ENCODE results near the gene HMCN2. TPM values are rescaled to one million over a fixed set of nuclear protein-coding genes. Genes with fewer than 3 reads are reported as not detected.
A peak's percentile ranks its signal among the peaks of the same experiment; 100 is the strongest.

HMCN2 gene
- total RNA-seq, 2 donors from 2014 or later: 4.6 to 6.0 TPM

DNA sequence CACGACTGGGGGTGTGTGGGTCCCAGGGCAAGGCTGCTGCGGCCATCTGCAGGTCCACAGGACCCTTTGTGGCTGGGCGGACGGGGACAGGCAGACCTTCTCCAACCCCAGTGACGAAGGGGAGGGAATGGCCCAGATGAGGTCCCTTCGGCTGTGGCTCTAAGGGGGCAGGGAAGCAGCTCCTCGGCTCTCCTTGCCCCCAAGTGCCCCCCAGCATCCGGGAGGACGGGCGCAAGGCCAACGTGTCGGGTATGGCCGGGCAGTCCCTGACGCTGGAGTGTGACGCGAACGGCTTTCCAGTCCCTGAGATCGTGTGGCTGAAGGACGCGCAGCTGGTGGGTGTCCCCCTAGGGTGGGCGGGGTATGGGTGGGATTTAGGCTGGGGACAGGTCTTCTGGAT lies 82.8 kb downstream of the HMCN2 start:
- intact Hi-C loops (cut with DNase I): loop anchor here in 1 of 2 donors (10.0 kb wide), 1 partner anchor 234 kb away; no protein-coding TSS in a partner anchor
- ATAC-seq (no peak), DNase-seq (no peak)

DNA sequence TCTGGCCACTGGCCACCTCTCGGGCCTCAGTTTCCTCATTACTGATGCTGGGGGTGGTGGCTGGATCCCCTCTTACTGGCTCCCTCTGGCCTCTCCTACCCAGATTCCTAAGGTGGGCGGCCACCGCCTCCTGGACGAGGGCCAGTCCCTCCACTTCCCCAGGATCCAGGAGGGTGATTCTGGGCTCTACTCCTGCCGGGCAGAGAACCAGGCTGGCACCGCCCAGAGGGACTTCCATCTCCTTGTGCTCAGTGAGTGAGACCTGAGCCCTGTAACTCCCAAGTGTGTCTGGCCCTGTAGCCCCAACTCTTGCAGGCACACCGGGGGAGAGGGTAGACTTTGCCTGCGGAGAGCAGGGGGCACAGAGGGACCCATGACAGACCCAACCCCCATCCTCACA lies 83.3 kb downstream of the HMCN2 start:
- DNase-seq (no peak), ATAC-seq (no peak)
- intact Hi-C loops (cut with DNase I): loop anchor here in 1 of 2 donors (10.0 kb wide), 1 partner anchor 234 kb away; no protein-coding TSS in a partner anchor

DNA sequence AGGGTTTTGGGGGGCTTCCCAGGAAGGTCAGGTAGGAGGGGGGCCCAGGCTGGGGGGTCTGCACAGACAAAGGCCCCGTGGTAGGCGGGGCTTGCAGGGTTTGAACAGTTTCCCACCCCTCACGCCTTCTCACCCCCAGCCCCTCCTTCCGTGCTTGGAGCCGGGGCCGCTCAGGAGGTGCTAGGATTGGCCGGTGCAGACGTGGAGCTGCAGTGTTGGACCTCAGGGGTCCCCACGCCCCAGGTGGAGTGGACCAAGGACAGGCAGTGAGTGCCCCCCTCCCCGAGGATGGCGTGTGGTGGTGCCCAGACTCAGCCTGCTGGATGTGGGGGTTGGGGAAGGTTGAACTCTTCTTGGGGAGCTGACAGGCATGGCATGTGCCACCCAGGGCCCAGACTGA lies 83.8 kb downstream of the HMCN2 start:
- intact Hi-C loops (cut with DNase I): loop anchor here in 1 of 2 donors (10.0 kb wide), 1 partner anchor 235 kb away; no protein-coding TSS in a partner anchor
- ATAC-seq (no peak), DNase-seq (no peak)

DNA sequence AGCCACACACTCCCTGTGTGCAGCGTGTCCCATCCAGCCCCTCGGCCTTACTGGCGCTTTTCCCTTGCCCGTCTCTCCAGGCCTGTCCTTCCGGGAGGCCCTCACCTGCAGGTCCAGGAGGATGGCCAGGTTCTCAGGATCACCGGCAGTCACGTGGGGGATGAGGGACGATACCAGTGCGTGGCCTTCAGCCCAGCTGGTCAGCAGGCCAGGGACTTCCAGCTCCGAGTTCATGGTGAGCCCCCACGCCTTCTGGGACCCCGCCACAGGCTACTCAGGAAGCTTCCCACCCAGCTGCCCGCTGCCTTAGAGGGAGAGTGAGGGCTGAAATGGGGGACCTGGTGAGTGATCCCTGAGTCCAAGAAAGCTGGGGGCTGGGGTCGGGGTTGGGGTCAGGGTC lies 85.8 kb downstream of the HMCN2 start:
- DNase-seq (no peak), ATAC-seq (no peak)
- intact Hi-C loops (cut with DNase I): no loop called here

DNA sequence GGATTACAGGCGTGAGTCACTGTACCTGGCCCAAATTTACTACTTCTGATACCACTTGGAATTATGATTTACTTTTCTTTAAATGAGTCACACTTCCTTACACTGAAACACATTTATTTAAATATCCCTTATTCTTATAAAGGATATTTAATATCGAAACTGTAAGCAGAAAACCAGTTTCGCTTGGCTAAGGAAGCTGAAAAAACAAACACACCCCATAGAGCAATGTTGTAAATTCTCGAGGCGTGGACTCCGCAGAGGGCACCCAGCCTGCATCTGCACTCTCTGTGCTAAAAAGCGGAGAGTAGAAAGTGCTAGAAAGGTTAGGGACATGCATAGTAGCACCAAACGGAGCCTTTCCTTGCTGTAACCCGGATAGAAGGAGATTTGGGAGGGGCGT lies 86.5 kb downstream of the HMCN2 start:
- intact Hi-C loops (cut with DNase I): no loop called here
- DNase-seq (no peak), ATAC-seq (no peak)

DNA sequence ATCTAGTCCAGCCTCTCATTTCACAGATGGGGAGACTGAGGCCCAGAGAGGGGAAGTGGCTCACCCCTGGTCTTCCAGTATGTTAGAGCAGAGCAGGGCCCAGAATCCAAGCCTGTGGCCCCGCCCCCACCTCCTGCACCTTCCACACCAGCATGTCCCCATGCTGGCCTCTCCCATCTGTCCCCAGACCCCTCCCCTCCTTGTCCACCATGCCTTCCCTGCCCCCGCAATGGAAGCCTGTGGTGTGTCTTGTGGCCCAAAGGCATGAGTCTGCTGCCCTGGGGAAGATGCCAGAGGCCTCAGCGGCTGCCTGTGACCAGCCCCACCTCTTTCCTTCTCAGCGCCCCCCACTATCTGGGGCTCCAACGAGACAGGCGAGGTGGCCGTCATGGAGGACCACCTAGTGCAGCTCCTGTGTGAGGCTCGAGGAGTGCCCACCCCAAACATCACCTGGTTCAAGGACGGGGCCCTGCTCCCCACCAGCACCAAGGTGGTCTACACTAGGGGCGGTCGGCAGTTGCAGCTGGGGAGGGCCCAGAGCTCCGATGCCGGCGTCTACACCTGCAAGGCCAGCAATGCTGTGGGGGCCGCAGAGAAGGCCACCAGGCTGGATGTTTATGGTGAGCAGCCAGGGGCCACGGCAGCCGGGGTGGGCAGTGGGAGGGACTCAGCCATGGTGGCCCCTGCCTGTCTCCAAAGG lies 87.2 kb downstream of the HMCN2 start:
- DNase-seq (no peak), ATAC-seq (no peak)
- intact Hi-C loops (cut with DNase I): no loop called here

DNA sequence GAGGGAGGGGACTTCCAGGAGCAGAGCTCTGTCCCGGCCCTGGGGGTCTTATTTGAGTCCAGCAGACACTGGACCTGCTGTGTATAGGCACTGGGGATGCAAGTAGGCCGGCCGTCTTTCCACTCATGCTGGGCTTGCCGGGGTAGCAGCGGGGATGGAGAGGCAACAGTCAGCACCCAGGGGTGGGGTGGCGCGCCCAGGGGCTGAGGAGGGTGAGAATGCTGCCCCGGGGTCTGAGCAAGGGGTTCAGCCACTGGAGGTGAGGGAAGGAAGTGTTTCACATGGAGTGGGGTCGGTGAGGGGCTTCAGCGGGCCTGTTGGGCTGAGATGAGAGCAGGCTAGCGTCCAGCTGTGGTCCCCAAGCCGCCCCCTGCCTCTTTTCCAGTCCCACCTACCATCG lies 88.8 kb downstream of the HMCN2 start:
- intact Hi-C loops (cut with DNase I): no loop called here
- DNase-seq (no peak), ATAC-seq (no peak)

DNA sequence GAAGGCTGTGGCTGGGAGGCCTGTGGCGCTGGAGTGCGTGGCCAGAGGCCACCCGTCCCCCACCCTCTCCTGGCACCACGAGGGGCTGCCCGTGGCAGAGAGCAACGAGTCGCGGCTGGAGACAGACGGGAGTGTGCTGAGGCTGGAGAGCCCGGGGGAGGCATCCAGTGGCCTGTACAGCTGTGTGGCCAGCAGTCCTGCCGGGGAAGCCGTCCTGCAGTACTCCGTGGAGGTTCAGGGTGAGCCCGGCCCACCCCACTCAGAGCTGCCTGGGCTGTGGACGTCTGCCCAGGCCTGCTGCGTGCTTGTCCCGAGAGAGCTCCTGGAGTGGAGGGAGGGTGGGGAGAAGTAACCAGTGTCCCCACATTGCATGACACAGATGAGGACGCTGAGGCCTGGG lies 89.2 kb downstream of the HMCN2 start:
- intact Hi-C loops (cut with DNase I): no loop called here
- no peak for DNase-seq
- ATAC-seq: no peak

DNA sequence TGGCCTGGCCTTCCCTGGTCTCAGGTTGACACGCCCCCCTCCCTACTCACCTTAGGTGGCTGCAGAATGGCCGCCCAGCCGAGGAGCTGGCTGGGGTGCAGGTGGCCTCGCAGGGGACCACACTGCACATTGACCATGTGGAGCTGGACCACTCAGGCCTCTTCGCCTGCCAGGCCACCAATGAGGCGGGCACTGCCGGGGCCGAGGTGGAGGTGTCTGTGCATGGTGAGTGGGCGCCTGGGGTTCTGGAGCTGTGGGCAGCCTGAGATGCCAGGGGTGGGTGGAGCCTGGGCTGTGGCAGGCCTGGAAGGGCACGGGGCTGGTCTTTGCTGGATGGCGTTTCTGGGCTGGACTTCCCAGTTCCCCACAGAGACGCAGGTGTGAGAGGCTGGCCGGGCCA lies 90.5 kb downstream of the HMCN2 start:
- intact Hi-C loops (cut with DNase I): no loop called here
- no peak for DNase-seq
- ATAC-seq: no peak

DNA sequence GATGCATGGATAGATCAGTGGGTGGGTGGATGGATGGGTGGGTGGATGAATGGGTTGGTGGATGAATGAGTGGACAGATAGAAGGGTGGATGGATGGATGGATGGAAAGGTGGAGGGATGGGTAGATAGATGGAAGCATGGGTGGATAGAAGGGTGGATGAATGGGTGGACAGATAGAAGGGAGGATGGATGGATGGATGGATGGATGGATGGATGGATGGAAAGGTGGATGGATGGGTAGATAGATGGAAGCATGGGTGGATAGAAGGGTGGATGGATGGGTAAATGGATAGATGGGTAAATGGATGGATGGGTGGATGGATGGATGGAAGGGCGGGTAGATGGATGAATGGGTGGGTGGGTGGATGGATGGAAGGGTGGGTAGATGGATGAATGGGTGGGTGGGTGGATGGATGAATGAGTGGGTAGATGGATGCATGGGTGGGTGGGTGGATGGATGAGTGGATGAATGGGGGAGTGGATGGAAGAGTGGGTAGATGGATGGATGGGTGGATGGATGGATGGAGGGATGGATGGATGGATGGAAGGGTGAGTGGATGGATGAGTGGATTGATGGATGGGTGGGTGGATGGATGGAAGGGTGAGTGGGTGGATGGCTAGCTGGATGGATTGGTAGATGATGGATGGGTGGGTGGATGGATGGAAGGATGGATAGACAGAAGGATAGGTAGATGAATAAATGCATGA lies 91.5 kb downstream of the HMCN2 start:
- intact Hi-C loops (cut with DNase I): no loop called here
- DNase-seq (no peak), ATAC-seq (no peak)

DNA sequence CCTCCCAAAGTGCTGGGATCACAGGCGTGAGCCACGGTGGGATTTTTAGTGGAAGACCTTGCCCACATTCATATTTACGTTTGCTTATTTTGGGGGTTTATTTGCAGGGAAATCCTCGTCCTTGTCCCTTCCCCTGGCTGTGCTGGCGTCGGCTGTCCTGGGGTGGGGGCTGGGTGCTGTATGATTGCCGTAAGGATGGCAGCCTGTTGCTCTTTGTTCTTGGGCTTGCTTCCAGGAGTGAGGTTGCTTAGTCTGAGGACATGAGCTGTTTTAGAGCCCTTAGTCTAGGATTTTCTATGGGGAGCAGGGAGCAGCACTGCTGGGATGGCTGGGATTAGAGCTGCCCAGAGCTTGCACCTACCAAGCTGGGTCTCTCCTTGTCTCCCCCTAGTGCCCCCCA lies 93.4 kb downstream of the HMCN2 start:
- ATAC-seq (peak in 1 of 2 donors; percentile 9), DNase-seq (no peak)
- intact Hi-C loops (cut with DNase I): no loop called here

DNA sequence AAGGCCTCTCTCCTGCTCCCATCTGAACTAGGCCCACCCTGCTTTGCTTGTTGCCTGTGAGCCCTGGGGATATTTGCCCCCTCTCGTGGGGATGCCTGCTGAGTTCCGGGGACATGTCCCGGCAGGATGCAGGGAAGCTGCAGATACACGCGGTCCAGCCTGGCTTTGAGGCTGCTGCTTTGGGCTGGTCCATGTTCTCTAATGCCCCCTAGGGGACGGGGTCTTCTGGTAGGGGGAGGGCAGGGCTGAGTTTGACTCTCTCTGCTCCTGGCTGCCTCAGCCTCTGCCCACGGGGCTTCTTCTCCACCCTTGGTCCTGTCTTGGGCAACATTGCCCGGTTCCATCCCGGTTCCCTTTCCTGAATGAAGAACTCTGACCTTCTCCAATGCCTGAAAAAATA lies 94.3 kb downstream of the HMCN2 start:
- DNase-seq (no peak), ATAC-seq (no peak)
- intact Hi-C loops (cut with DNase I): no loop called here

DNA sequence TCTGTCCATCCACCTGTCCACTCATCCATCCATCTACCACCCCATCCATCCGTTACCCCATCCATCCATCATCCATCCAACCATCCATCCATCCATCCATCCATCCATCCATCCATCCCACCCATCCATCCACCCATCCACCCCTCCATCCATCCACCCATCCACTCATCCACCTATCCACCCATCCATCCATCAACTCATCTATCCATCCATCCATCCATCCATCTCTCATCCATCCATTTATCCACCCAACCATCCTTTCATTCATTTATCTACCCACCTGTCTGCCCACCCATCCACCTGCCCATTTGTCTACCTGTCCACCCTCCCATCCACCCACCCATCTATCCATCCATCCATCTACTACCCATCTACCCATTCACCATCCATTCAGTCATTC lies 95.1 kb downstream of the HMCN2 start:
- intact Hi-C loops (cut with DNase I): no loop called here
- ATAC-seq (no peak), DNase-seq (no peak)

DNA sequence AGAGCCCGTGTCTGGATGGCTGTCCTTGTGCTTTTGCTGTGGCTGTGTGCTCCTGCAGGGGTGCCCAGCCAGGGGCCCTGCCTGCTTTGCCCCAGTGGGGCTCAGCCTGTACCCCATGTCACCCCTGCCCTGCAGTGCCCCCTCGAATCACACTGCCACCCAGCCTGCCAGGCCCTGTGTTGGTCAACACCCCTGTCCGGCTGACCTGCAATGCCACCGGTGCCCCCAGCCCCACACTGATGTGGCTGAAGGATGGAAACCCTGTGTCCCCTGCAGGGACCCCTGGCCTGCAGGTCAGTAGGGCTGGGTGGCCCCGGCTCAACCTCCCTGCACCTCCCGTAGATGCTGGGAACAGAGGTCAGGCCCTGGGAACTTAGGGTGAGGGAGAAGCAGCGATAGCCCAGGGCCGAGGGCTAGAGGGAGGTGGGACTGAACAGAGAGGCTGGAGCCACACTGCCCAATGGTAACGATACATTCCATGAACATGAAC lies 96.4 kb downstream of the HMCN2 start:
- ATAC-seq: no peak
- no peak for DNase-seq
- intact Hi-C loops (cut with DNase I): no loop called here

DNA sequence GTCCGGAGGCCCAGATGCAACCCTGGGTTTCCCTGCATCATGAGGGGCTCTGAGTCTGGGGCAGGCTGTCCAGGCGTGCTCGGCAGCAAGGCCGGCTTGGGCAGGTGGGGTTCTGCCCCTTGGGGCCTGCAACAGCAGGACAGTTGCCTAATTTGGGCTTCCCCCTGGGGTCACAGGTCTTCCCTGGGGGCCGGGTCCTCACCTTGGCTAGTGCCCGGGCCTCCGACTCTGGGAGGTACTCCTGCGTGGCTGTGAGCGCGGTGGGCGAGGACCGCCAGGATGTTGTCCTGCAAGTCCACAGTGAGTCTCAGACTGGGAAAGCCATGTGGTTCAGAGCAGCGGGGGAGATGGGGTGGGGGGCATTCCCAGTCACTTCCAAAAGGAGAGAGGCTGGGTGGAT lies 97.1 kb downstream of the HMCN2 start:
- no peak for ATAC-seq
- no peak for DNase-seq
- intact Hi-C loops (cut with DNase I): no loop called here

DNA sequence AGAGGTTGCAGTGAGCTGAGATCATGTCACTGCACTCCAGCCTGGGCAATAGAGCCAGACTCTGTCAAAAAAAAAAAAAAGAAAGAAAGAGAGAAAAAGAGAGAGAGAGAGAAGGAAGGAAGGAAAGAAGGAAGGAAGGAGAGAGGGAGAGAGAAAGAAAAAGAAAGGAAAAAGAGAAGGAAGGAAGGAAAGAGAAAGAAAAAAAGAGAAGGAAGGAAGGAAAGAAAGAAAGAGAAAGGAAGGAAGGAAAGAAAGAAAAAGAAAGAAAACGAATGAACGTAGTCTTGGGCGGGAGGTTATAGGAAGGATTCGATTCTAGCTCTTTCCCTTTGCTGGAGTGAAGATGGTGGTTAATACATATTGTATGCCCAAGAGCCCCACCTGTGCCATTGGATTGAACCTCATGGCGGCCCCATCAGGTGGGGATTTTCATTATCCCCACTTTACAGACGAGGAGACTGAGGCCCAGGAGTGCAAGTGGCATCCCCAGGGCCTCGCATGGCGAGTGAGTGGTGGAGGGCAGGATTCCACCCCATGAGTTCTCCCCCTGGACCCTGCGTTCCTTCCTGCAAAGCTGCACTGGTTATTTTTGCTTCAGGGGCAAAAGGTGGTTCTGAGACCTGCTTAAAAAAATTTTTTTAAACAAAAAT lies 98.3 kb downstream of the HMCN2 start:
- intact Hi-C loops (cut with DNase I): no loop called here
- DNase-seq: no peak
- no peak for ATAC-seq

DNA sequence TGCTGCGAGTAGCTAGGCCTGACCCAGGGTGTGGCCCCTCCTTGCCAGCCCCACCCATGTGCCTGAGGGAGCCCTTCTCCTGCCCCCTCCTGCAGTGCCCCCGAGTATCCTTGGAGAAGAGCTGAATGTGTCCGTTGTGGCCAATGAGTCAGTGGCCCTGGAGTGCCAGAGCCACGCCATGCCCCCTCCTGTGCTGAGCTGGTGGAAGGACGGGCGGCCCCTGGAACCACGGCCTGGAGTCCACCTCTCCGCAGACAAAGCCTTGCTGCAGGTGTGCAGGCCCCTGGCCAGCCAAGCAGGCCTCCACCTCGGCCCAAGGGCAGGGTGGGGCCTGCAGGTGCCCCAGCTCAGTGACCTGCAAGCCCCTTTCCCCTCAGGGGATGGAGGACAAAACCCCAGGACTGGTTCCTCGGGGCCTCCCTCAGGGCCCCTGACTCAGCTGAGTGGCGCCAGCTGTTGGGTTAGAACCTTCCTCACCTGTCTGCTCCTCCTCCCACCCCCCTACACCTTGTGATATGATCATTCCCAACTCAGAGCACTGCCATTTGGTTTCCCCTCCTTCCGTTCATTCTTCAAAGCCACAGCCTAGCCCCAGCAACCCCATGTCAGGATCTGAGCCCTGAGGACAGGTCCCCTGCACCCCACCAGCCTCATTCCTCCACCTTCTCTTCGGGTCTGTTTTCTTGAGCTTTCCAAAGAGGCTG lies 99.2 kb downstream of the HMCN2 start:
- intact Hi-C loops (cut with DNase I): no loop called here
- DNase-seq: no peak
- ATAC-seq: no peak

DNA sequence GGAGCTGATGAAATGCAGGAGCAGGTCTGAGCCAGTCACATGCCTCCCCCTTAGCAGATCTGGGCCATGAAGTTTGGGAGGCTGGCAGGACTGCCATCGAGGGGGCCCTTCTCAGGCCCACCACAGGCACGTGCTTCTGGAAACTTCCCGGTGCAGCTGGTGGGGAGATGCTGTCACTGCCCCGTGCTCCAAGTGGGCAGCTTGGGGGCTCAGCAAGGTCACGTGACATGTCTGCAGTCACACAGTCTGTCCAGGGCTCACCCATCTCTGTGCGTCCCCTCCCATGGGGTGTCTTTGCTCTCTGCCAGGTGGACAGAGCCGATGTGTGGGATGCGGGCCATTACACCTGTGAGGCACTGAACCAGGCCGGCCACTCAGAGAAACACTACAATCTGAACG lies 99.8 kb downstream of the HMCN2 start:
- DNase-seq (no peak), ATAC-seq (no peak)
- intact Hi-C loops (cut with DNase I): no loop called here

DNA sequence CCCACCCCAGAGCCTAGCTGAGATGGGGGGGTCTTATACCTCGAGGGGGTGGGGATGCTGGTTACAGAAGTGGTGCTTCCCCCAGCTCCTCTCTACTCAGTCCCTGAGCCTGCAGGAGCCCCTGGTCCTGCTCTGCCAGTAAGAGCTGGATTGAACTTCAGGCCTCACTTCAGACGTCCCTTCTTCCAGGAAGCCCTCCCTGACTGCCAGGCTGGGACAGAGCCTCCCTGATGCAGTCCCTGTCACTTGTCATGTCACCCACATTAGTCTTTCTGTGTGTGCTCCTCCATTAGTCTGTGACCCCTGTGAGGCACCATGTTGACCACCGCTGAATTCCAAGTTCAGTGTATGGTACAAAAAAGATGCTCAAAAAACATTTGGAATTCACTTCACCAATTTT lies 100.5 kb downstream of the HMCN2 start:
- ATAC-seq (no peak), DNase-seq (no peak)
- intact Hi-C loops (cut with DNase I): no loop called here

Data from left cardiac atrium (tissue), 4 donors.